HUES64 (cell line): ENCODE results near the gene PLCB1.
"Not testable (repeated sequence)": the region's sequence is repeated elsewhere in the genome, so short reads cannot be mapped to it uniquely, and the experiment has no call there.

Experiments used
- H3K27ac ChIP-seq: 2 replicates; pipeline ENCODE4 v1.7.0; 2013; ENCODE audit warnings: low read depth, low read length, inconsistent platforms
- H3K27me3 ChIP-seq: 2 replicates; pipeline ENCODE4 v1.6.1; 2013; ENCODE audit warnings: mild to moderate bottlenecking, low read length; ENCODE audit not compliant: insufficient read depth
- H3K36me3 ChIP-seq: 2 replicates; pipeline ENCODE4 v1.6.1; 2013; ENCODE audit warnings: mild to moderate bottlenecking, low read length; ENCODE audit not compliant: insufficient read depth
- H3K4me1 ChIP-seq: 2 replicates; pipeline ENCODE4 v1.6.1; 2013; ENCODE audit warnings: mild to moderate bottlenecking, low read length, moderate library complexity; ENCODE audit not compliant: insufficient read depth
- H3K4me3 ChIP-seq: 2 replicates; pipeline ENCODE4 v1.5.1; 2013; ENCODE audit warnings: mild to moderate bottlenecking, low read length, moderate library complexity
- H3K9ac ChIP-seq: 2 replicates; pipeline ENCODE4 v1.6.1; 2013; ENCODE audit warnings: mild to moderate bottlenecking, low read depth, low read length
- H3K9me3 ChIP-seq: 2 replicates; pipeline ENCODE4 v1.6.1; 2013; ENCODE audit warnings: low read depth, low read length; ENCODE audit not compliant: insufficient read depth
- WGBS: fragments of 150-250, 120-280 bp; methylation state at CpG from one replicate; pipeline ENCODE4 v1.1.7; 2013; ENCODE audit warnings: missing lambda C conversion rate; 5-methylcytosine and 5-hydroxymethylcytosine counted together

PLCB1 gene

DNA sequence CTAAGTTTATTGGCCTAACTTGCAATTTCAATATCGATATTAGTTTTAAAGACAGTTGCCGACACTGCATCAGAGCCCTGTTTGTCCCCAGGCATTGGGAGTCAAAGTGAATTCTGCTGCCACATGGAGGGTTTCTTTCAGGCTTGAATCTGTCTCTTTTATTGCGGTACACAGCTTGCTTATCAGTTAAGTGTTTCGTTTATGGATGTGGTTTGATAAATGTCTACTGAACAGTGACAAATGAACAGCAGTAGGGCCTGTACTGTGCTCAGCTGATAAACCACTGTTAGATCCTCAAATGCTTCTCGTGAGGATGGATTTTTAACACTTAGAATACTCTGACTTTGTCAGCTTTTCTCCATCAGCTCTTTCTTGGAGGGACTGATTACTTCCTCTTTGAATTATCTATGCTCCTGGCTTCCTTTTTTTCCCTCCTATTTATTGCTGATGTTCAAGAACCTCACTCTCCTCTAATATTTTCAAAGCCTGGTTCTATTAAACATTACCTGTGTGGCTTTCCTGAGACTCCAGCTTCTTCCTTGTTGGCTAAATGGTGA, 240.8 kb downstream of the PLCB1 start:
- Histone ChIP-seq H3K27ac (no peak overlapping the region), H3K9me3 (no peaks in the 10 kb centered on the region), H3K4me1 (no peaks in the 10 kb centered on the region), H3K27me3 (no peaks in the 10 kb centered on the region), H3K9ac (no peak overlapping the region), H3K4me3 (no peak overlapping the region), H3K36me3 (no peaks in the 10 kb centered on the region)
- WGBS, result 91% methylated on average over 5 of the region's 5 CpGs

DNA sequence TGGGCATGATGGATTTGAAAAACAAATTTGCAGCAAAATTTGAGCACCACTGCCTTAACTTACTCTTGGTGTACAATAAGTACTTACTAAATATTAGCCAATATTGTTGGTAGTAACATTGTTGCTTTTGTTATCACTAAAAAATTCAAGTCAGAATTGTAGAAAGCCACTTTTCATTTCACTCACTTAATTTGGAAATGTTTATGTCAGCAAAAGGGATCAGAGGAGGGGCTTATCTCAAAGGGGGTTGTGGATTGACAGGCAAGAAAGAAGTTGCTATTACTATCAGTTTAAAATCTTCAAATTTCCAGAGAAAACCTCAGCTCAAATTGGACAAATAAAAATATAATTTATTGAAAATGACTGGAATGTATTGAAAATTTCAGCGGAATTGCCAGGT, 241.5 kb downstream of the PLCB1 start:
- 100% methylated on average over 1 of the region's 1 CpG for WGBS
- H3K4me1 ChIP-seq, result no peaks in the 10 kb centered on the region
- H3K9ac ChIP-seq, result no peak overlapping the region
- no peaks in the 10 kb centered on the region for H3K36me3 ChIP-seq
- H3K9me3 ChIP-seq, result no peaks in the 10 kb centered on the region
- H3K27ac ChIP-seq, result no peak overlapping the region
- H3K4me3 ChIP-seq, result no peak overlapping the region
- no peaks in the 10 kb centered on the region for H3K27me3 ChIP-seq

DNA sequence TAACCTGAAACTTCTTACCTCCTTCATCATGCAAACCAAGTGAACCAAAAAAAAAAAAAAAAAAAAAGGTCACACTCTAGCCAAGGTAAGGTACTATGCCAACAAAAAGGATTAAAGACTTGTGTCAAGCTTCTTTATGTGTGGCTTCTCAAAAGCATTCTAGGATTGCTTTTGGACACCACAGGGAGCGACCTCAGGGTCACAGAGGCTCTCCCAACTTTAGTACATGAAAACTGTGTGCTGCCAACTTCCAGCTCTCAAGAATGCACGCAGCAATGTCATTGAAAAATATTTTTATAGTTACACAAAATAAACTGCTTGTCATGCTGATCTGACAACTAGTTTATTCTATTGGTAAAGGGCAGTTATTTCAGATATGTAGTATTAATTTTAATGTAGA, 243.8 kb downstream of the PLCB1 start:
- H3K4me3 ChIP-seq, result no peak overlapping the region
- WGBS, result 87% methylated on average over 1 of the region's 2 CpGs
- no peaks in the 10 kb centered on the region for H3K4me1 ChIP-seq
- H3K27me3 ChIP-seq, result no peaks in the 10 kb centered on the region
- no peaks in the 10 kb centered on the region for H3K36me3 ChIP-seq
- H3K27ac ChIP-seq, result no peak overlapping the region
- no peak overlapping the region for H3K9ac ChIP-seq
- no peaks in the 10 kb centered on the region for H3K9me3 ChIP-seq

DNA sequence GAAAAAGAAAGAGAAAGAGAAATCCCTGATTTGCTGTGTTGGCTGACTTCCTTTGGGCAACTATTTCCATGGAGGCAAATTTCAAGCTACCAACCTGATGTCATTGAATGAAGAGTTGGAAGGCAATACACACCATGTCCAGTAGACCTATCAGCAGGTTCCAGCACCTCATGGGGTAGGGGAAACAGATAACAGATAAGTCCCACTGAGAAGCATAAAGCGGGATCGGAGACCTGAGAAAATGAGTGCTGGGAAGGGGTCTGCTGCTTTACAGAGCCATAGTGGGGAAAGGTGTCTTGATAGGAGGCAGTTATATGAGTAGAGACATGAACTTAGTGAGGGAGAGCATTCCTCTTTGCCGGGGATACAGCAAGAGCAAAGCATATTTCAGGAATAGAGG, 244.9 kb downstream of the PLCB1 start:
- 90% methylated on average over 3 of the region's 3 CpGs for WGBS

DNA sequence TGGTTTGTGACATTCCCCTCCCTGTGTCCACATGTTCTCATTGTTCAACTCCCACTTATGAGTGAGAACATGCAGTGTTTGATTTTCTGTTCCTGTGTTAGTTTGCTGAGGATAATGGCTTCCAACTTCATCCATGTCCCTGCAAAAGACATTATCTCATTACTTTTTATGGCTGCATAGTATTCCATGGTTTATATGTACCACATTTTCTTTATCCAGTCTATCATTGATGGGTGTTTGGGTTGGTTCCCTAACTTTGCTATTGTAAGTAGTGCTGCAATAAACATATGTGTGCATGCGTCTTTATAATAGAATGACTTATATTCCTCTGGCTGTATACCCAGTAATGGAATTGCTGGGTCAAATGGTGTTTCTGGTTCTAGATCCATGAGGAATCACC, 247.1 kb downstream of the PLCB1 start:
- not testable (repeated sequence) for H3K9ac ChIP-seq, H3K27ac ChIP-seq, H3K9me3 ChIP-seq, H3K4me3 ChIP-seq, H3K27me3 ChIP-seq, H3K36me3 ChIP-seq, H3K4me1 ChIP-seq
- WGBS, result 100% methylated on average over 1 of the region's 1 CpG

More for the DNA sequence above, 244.9 kb downstream of the PLCB1 start:
- no peaks in the 10 kb centered on the region for H3K4me1 ChIP-seq
- H3K36me3 ChIP-seq, result no peaks in the 10 kb centered on the region
- no peak overlapping the region for H3K4me3 ChIP-seq
- H3K9me3 ChIP-seq, result no peaks in the 10 kb centered on the region
- H3K27ac ChIP-seq, result no peak overlapping the region
- no peaks in the 10 kb centered on the region for H3K27me3 ChIP-seq
- H3K9ac ChIP-seq, result no peak overlapping the region

DNA sequence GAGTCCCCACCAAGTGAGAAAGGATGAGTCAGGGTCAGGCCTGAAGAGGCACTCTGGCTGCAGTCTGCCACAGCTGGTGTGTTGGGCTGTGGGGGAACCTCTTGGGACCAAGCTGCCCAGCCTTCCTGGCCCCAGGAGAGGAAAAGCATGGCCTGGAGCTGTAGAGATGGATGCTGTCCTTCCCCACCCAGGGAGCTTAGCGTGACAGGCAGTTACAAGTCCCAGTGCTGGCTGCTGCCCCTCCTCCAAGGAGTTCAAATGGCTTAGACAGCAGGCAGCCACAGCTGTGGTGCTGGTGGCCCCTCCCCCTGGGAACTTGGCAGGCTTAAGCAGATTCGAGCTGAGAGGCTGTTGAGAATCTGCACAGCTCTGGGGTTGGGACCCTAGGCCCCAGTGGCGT, 253.2 kb downstream of the PLCB1 start:
- H3K36me3 ChIP-seq, result no peaks in the 10 kb centered on the region
- no peak overlapping the region for H3K9ac ChIP-seq
- peaks cover 7% of the 10 kb centered on the region for H3K4me1 ChIP-seq
- H3K4me3 ChIP-seq, result no peak overlapping the region
- H3K27ac ChIP-seq, result no peak overlapping the region
- H3K27me3 ChIP-seq, result no peaks in the 10 kb centered on the region
- 53% methylated on average over 3 of the region's 3 CpGs for WGBS
- H3K9me3 ChIP-seq, result no peaks in the 10 kb centered on the region

DNA sequence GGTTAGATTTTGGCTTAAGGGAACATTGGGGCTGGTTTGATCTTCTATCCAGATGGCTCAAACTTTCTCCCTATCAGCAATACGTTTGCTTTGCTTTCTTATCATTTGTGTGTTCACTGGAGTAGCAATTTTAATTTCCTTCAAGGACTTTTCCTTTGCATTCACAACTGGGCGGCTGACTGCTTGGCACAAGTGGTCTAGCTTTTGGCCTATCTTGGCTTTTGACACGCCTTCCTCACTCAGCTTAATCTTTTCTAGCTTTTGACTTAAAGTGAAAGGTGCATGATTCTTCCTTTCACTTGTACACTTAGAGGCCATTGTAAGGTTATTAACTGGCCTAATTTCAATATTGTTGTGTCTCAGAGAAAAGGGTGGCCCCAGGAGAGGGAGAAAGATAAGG, 254.9 kb downstream of the PLCB1 start:
- H3K9me3 ChIP-seq, result no peaks in the 10 kb centered on the region
- H3K4me3 ChIP-seq, result no peak overlapping the region
- peaks cover 7% of the 10 kb centered on the region for H3K4me1 ChIP-seq
- H3K9ac ChIP-seq, result no peak overlapping the region
- H3K27ac ChIP-seq, result no peak overlapping the region
- no peaks in the 10 kb centered on the region for H3K27me3 ChIP-seq
- 91% methylated on average over 3 of the region's 3 CpGs for WGBS
- H3K36me3 ChIP-seq, result no peaks in the 10 kb centered on the region

DNA sequence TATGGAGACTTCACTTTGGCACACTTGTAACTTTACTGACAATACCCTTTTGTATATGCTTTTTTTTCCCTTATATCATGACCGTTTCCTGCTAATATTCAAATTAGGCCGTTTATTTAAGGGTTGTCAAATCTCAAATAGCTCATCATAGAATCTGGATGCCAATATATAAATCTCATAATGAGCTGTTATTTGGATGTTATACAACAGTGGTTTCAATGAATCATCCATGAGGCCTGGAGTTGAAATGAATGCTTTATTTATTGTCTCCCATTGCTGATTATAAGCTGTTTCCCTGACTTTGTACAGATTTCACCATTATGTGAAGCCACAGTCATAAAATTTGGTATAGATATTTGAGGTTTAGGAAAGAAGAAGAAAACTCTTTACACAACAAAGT, 256.1 kb downstream of the PLCB1 start:
- no peaks in the 10 kb centered on the region for H3K9me3 ChIP-seq
- WGBS, result 100% methylated on average over 2 of the region's 2 CpGs
- no peak overlapping the region for H3K4me3 ChIP-seq
- no peaks in the 10 kb centered on the region for H3K36me3 ChIP-seq
- no peak overlapping the region for H3K9ac ChIP-seq
- peaks cover 7% of the 10 kb centered on the region for H3K4me1 ChIP-seq
- no peak overlapping the region for H3K27ac ChIP-seq
- H3K27me3 ChIP-seq, result no peaks in the 10 kb centered on the region

DNA sequence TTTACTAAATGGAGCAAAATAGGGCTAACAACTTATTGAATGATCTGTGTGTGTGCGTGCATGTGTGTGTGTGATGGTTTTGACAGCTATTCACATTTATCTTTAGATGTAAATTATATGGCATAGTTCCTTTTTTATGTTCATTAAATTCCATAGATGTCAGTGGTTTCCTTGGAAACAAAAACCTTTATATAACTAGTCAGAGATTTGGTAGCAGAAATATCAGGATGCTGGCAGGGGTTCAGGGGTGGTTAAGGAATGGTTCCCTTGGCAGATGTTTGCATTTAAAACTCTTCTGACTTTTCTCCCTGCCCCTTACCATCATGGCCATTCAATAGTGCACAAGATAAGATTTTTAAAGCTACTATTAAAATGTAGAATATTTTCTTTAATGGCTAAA, 256.6 kb downstream of the PLCB1 start:
- Histone ChIP-seq H3K4me1 (peaks cover 7% of the 10 kb centered on the region), H3K4me3 (no peak overlapping the region), H3K27me3 (no peaks in the 10 kb centered on the region), H3K9me3 (no peaks in the 10 kb centered on the region), H3K27ac (no peak overlapping the region), H3K36me3 (no peaks in the 10 kb centered on the region), H3K9ac (no peak overlapping the region)
- WGBS, result no CpG with 5 or more reads among the region's 1 CpG

DNA sequence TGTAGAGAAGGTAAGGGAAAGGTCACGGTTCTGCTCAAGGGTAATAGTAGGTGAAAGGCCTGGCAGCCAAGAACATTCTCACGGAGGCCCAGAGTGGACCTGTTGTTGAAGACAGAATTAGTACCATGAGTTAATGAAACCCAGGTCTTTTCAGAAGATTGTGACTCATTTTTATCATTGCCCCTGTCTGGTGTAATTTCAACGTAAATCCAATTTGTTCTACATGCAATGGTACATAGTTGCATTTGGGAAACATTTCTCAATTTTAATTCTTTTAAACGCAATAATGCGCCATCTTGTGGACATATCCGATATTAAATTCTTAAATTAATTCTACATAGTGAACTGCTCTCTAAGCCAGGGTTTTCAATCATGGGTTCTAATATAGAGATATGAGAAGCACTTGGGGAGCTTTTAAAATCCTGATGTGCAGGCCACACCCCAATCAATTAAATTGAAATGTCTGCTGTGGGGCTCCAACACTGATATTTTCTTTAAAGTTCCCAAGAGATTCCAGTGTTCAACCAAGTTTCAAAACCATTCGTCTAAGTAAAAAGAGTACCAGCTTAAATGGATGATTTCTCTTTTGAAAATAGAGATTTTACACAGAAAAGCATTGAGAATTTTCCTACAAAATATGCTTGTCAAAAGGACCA, 257.4 kb downstream of the PLCB1 start:
- peaks cover 7% of the 10 kb centered on the region for H3K4me1 ChIP-seq

DNA sequence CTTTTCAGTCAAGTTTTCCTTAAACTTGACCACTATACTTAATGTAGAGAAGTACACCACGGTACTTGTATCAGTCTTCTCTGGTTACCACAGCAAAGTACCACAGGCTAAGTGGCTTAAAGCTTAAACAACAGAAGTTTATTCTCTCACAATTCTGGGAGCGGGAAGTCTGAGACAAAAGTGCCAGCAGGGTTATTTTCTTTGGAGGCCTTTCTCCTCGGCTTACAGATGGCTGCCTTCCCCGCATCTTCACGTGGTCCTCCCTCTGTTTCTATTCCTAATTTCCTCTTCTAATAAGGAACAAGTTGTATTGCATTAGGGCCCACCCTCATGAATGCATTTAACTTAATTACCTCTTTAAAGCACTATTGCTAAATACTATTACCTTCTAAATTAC, 258.0 kb downstream of the PLCB1 start:
- no peak overlapping the region for H3K4me3 ChIP-seq
- 88% methylated on average over 5 of the region's 5 CpGs for WGBS

More for the DNA sequence above, 257.4 kb downstream of the PLCB1 start:
- Histone ChIP-seq H3K27me3 (no peaks in the 10 kb centered on the region), H3K36me3 (no peaks in the 10 kb centered on the region), H3K4me3 (no peak overlapping the region), H3K27ac (no peak overlapping the region), H3K9me3 (no peaks in the 10 kb centered on the region), H3K9ac (no peak overlapping the region)
- WGBS, result 77% methylated on average over 4 of the region's 7 CpGs

DNA sequence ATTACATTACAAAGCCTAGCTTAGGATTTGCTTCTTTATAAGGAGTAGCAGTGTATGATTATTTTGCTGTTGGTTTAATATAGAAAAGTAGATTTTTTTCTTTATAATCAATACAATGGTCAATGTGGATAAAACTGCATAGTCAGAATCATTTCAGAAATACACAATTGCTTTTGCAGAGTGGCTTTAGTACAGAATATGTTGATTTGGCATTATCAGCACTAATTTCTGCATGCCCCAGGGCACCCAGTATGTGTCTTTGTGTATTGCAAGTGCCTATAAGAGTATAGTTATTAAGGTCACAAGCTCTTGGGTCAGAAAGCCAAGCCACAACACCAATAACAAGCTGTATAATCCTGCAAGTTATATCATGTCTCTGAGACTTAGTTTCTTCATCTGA, 258.4 kb downstream of the PLCB1 start:
- peaks cover 7% of the 10 kb centered on the region for H3K4me1 ChIP-seq
- no peak overlapping the region for H3K27ac ChIP-seq
- H3K36me3 ChIP-seq, result no peaks in the 10 kb centered on the region
- no peaks in the 10 kb centered on the region for H3K27me3 ChIP-seq
- H3K4me3 ChIP-seq, result no peak overlapping the region
- H3K9ac ChIP-seq, result no peak overlapping the region
- H3K9me3 ChIP-seq, result no peaks in the 10 kb centered on the region

More for the DNA sequence above, 258.0 kb downstream of the PLCB1 start:
- Histone ChIP-seq H3K9me3 (no peaks in the 10 kb centered on the region), H3K9ac (no peak overlapping the region), H3K36me3 (no peaks in the 10 kb centered on the region), H3K27me3 (no peaks in the 10 kb centered on the region), H3K27ac (no peak overlapping the region), H3K4me1 (peaks cover 7% of the 10 kb centered on the region)
